Left cardiac atrium (tissue), 4 donors: ENCODE results near the gene C2CD4D. TPM values are rescaled to one million over a fixed set of nuclear protein-coding genes. Genes with fewer than 3 reads are reported as not detected.
A peak's percentile ranks its signal among the peaks of the same experiment; 100 is the strongest.

Experiments used
- ATAC-seq, 2 donors: fragments of 200-7000 bp; cut with Tn5 transposase; one replicate each; pipeline ENCODE4 v1.9.1; 2020; ENCODE audit warnings: mild to moderate bottlenecking in 2 of 2, moderate library complexity in 2 of 2
- DNase-seq: peaks from one replicate; pipeline ENCODE4 v3.0.0-alpha.2; 2020
- intact Hi-C, 2 donors: fragments of 100-400 bp; cut with DNase I; formaldehyde crosslinking; loops; one replicate each; pipeline versions ENCODE4 v1.14.1 to v1.15.1; 2022 to 2023
- total RNA-seq, 2 donors: library from RNA; stranded (reverse); fragmentation: NEBNext Ultra II Directional; extraction: Animal tissue kit (Norgen Biotek cat#: 25700); gene quantifications; one replicate each; pipeline ENCODE4 v1.2.1, GENCODE V29; 2021
- donor health status: DM: no; HTN: yes; CAD: no.
- donor health status: DM: no; HTN: yes; CAD: no; lungs with severe emphysema.
- donor health status: DM: yes; HTN: yes; CAD: no.
- donor health status: Dilated cardiomyopathy.

Gene C2CD4D
- total RNA-seq, 2 donors from 2014 or later = not detected

DNA sequence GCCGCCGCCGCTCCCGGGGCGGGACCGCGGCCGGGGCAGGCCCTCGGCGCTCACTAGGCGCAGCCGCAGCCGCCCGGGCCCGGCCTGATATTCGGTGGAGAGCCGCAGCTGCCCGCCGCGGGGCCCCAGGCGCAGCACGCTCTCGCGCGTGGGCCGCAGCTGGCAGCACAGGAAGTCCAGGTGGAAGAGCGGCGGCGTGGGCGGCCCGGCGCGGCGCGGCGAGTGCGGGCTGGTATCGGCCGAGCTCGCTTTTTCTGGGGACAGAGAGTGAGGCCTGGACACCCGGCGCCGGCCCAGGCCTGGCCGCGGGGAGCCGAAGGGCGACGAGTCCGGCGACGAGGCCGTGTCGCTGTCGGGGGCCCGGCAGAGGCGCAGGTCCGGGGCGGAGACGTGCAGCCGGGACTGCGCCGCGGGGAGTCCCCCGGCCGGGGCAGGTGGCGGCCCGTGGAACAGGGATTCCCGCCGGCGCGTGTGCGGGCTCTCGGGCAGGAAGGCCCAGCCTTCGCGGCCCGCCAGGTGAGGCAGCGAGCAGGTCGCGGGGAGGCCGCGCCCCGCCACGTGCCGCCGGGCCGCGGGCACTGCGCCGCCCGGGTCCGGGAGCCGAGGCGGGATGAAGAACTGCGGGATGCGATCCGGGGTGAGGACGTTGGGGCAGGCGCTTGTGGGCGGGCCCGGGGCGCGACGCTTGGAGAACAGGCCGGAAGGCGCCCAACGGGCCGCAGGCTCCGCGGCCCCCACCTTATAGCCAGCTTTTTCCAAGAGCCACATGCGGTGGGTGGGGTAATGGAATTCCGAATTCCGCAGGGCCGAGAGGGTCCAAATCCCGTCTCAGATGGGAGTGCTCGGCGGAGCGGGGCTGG is 1.2 kb downstream of the C2CD4D start:
- intact Hi-C loops = loop anchor here in 1 of 2 donors (5.0 to 10.0 kb wide), 2 partner anchors 246 to 394 kb away; no protein-coding TSS in a partner anchor
- DNase-seq (peak; percentile 27), ATAC-seq (peak; percentile 42 to 54)

DNA sequence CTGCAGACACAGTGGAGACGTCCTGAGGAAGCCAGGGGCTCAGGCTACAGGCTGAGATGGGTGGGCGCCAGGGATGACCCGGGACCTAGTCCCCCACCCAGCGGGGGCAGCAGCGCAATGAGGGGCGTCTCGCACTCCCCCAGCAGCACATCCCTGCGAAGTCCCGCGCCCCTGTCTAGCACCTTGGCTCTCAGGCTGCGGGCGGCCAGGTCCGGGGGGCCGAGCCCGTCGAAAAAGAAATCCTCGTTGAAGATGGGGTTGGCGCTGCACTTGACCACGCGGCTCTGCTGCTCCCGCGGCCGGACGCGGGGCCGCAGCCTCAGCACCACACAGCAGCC is 1.8 kb downstream of the C2CD4D start:
- intact Hi-C loops = loop anchor here in 1 of 2 donors (5.0 to 10.0 kb wide), 2 partner anchors 246 to 393 kb away; no protein-coding TSS in a partner anchor
- DNase-seq (no peak), ATAC-seq (no peak)

GRCh38 chr1:151837197-151837596 is 2.4 kb downstream of the C2CD4D start:
- intact Hi-C loops = loop anchor here in 1 of 2 donors (5.0 to 10.0 kb wide), 2 partner anchors 245 to 392 kb away; no protein-coding TSS in a partner anchor
- peak; percentile 3 for DNase-seq
- no peak for ATAC-seq

- intact Hi-C loops = loop anchor here in 1 of 2 donors (5.0 to 10.0 kb wide), 2 partner anchors 243 to 391 kb away; no protein-coding TSS in a partner anchor
- no peak for DNase-seq
- no peak for ATAC-seq
Measured at GRCh38 chr1:151835596-151835995, 4.0 kb downstream of the C2CD4D start.

DNA sequence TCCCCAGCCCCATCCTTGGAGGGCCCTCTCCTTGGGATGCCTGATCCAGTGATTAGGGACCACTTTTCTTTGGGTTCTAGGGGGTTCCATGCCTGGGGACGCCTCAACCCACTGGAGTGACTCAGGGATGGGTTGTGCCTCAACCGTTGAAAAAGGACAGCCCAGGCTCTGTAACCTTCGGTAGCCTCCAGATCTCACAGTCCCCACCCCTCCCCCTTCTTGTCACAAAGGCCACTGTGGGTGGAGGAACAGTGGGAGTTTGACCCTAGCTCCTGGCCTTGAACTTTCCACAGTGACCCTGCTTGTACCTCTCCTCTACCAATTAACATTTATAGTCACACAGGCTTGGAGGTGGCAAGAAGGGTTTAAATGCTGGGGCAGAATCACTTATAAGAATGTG is 5.4 kb downstream of the C2CD4D start:
- DNase-seq = no peak
- no peak for ATAC-seq
- intact Hi-C loops = loop anchor here in 1 of 2 donors (10.0 kb wide), 1 partner anchor 389 kb away; no protein-coding TSS in a partner anchor

DNA sequence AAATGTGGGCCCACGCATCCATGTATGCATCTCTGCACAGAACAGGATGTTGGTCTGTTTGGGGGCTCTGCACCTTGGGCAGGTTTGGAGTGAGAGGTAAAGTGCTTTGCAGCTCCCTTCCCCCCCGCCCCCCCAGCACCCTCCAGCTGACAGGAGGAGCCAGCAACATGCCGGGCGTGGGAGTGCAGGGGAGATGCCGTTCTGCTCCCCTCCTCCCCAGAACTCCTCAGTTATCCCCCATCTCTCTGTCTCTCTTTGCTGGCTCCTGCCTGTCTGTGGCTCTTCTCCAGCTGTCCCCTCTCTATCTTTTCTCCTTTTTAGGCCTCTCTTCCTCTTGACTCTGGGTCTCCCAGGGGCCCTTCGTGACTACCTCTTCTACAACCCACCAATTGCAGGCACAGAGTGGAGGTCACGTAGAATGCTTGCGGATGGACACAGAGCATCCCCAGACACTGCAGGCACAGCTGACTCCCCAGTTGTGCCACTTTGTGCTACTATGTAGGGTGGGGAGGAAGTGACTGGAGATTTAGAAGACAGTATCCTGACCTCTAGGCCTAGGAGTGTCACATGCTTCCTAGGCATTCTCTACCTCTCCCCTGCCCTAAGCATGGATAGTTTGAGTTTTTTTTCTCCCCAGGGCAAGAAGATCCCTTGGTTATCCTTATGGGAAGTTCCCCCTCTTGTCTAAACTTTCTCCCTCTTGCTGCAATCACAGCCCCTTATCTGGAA is 6.3 kb downstream of the C2CD4D start:
- DNase-seq (no peak), ATAC-seq (no peak)
- intact Hi-C loops = loop anchor here in 1 of 2 donors (10.0 kb wide), 1 partner anchor 389 kb away; no protein-coding TSS in a partner anchor

DNA sequence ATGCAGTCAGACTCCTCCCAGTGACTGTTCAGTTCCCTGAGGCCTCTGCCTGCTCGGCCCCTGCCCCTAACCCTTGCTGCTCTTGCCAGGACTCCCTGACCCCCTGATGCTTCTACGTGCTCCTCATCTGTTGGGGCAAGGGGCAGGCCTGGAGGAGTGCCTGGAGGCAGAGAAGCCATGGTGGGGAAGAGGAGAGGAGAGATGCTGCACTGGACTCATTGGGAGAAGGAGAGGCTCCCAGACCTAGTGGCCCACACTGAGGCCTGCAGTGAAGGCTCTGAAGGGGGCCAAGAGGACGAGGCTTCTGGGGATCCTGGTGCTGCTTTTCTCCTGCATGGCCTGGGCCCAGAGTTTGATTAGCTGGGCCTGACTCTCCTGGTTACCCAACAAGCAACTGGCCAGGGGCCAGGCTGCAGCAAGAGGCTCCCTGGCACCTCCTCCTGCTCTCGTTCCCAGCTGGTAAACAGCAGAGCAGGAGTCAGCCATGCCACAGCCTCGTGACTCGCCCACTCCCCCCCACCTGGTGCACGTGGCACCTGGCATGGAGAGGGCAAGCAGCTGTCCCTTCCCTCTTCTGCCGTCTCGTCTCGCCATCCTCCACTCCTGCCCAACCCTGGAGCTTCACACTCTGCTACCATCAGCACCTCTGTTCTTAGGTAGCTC is 7.2 kb downstream of the C2CD4D start:
- intact Hi-C loops = loop anchor here in 1 of 2 donors (10.0 kb wide), 1 partner anchor 388 kb away; no protein-coding TSS in a partner anchor
- DNase-seq (peak; percentile 80), ATAC-seq (peak; percentile 80 to 81)

DNA sequence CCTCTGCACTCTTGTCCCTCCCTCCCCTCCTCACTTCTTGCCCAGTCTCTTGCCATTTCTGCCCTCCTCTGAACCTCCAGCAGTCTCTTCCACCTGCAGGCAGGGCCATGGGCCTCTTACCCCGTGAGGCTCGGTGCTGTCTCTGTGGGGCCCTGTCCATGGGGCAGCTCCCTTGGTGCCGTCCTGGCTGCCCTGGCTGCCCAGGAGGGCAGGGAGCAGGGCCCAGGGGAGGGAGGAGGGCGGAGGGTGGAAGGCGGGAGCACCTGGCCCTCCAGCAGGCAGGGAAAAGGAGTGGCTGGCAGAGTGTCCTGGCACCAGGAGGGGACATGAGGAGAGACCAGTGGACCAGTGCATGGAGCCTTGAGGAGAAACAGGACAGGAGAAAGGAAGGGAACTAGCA is 8.0 kb downstream of the C2CD4D start, which contains the start of gene RORC:
RORC (minus strand) TSS at position 198 of the 400 bp plus-strand sequence; CDS start at position 160, 38 bp downstream.
- ATAC-seq (peak; percentile 70 to 80), DNase-seq (no peak)
- intact Hi-C loops = loop anchor here in 1 of 2 donors (10.0 kb wide), 1 partner anchor 387 kb away; no protein-coding TSS in a partner anchor

DNA sequence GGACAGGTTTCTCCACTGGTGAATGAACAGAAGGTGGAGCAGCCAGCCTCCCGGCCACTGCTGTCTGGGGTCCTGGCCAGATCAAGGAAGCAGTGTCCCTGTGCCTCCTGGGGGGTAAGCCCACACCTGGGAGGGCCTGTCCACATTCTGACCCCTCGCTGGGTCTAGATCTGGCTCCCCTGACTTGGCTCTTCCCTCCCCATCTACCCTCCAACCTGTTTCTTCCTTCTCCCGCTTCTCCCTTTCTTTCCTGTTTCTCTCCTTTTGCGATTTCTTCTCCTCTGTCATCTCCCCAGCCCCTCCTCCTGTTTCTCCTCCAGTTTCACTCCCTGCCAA is 8.4 kb downstream of the C2CD4D start:
- intact Hi-C loops = loop anchor here in 1 of 2 donors (10.0 kb wide), 1 partner anchor 386 kb away; no protein-coding TSS in a partner anchor
- no peak for ATAC-seq
- no peak for DNase-seq

GRCh38 chr1:151830055-151830454 is 9.6 kb downstream of the C2CD4D start:
- DNase-seq (no peak), ATAC-seq (no peak)
- intact Hi-C loops = loop anchor here in 1 of 2 donors (10.0 kb wide), 1 partner anchor 385 kb away; no protein-coding TSS in a partner anchor

DNA sequence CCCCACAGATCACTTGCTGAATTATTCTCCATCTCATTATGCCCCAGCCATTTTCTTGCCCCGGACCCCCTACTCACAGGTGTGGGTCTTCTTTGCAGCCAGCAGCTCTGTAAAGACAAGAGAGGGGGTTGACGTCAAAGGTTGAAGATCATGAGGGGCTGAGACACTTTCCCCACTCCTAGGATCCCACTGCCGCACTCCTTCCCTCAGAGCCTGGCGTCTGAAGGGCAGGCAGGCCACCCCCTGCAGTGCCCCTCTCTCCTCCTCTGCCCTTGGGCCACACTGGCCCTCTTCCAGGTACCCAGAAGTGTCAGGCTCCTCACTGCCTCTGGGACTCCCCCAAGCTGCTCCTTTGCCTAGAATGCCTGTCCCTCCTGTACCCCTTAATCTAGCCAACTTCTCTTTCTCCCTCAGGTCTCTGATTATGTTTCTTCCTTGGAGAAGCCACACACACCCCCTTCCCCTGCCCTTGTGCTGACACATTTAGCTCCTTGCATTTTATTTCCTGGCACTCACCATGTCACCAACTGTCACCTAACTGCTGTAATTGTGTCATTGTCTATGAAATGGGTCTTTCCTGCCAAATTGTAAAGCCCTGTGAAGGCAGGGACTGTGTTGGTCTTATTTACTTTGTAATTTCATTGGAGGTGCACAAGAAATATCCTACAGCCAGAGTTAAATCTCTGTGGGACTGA is 10.1 kb downstream of the C2CD4D start:
- no peak for ATAC-seq
- DNase-seq = no peak
- intact Hi-C loops = loop anchor here in 1 of 2 donors (10.0 kb wide), 1 partner anchor 385 kb away; no protein-coding TSS in a partner anchor

DNA sequence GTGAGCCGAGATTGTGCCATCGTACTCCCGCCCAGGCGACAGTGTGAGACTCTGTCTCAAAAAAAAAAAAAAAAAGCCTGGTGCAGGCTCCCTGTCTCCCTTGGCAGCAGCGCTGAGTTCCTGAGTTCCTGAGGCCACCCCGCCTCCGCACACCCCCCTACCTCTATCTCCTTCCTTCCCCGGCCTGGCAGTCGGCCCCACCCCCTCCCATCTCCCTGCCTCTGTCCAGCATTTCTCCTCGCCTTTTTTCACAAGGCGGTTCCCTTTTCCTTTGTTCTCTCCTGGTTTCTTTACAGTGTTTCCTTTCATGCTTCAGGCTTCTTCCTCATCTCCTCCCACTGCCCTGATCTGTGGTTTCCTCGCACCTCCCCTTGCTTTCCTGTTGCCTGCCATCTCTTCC is 10.7 kb downstream of the C2CD4D start:
- intact Hi-C loops = no loop called here
- DNase-seq = peak; percentile 62
- peak in 1 of 2 donors; percentile 59 for ATAC-seq

DNA sequence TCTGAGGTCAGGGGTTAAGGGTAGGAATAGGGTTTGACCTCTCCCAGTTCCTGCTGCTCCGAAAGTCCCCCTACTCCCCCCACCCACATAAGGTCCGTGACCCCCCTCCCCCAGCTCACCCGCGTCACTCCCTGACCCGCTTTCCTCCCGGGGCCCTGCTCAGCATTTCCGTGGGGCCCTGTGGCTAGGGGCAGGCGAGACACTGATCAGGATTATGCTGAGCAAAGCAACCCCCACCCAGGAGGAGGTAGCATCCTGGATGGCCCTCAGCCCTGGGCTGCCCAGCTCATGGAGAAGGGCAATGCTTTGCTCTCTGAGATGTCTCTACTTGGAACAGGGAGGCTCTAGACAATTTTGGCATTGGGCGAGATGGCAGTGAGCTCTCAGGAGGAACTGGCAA is 11.8 kb downstream of the C2CD4D start:
- ATAC-seq = no peak
- intact Hi-C loops = no loop called here
- DNase-seq = no peak

DNA sequence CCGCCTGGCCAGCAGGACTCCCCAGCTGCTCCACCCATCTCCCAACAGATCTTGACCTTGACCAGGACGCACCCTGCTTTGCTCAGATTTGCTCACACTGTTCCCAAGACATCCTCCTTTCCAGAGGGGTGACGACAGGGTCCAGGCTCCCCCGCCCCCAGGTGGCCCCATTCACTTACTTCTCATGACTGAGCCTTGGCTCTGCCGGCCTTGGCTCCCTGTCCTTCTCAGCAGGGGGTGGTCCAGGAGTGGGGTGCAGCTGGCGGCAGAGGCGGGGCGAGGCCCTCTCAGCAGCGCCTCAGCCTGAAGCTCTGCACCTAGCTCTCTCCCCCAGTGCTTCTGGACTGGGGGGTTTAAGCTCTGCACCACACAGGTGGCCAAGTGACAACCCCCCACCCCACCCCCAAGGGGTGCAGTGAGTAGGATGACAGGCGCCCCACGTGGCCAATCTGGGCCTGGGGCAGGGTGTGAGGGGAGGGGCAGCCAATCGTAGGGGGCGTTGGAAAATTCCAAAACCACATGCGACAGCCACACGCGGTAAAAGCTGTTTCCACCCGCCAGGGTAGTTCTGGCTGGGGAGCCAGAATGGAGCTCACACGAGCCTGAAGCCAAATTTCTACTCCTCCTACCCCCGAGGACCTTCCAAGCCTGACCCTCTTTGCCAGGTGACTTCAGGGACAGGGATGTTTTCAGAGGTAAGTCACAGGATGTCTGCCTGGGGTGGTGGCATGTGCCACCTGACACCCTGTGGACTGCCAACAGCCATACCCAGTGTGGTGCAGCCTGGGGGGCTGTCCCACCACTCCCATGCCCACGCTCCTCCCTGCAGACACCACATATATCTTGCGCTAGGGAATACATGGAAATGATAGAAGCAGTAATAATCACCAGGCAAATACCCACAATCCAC is 13.6 kb downstream of the C2CD4D start:
- DNase-seq (no peak), ATAC-seq (no peak)
- intact Hi-C loops = no loop called here

DNA sequence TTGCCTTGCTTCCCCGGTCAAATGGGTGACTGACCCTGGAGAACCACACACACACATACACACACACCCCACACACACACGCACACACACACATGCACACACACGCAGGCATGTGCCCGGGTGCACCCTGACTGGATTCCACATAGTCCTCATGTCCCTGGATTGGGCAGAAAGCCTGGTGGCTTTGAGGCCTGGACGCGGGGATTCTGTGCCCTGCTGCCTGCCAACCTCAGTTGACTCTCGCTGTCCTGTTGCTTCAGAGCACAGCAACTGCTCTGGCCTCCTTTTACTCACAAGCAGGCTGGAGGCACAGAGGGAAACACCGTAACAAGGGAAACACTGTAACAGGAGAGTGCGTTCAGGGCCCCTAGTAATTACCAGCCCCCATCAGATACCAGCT is 14.4 kb downstream of the C2CD4D start:
- intact Hi-C loops = no loop called here
- DNase-seq (no peak), ATAC-seq (peak in 1 of 2 donors; percentile 31)

DNA sequence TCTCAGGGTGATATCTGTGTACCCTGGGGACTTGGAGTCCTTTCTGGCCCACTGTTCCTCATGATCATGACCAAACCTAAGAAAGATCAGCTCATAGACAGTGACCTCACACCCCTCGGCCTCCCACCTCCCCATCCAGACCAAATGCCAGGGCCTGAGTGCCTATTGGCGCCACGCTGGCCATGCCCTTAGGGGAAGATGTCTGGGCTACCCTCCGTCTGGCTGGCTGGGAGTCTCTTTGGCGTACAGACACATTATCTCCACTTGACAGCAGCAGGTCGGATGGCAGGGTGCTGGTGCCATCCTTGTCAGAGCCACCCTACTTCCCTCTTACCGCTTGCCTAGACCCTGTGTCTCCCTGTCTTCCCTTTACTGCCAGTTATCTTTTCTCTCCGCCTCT is 16.4 kb downstream of the C2CD4D start:
- intact Hi-C loops = no loop called here
- ATAC-seq (no peak), DNase-seq (no peak)

- DNase-seq (no peak), ATAC-seq (no peak)
- intact Hi-C loops = no loop called here
Measured at GRCh38 chr1:151822404-151822803, 17.2 kb downstream of the C2CD4D start.
